Measurements from ENCODE around the gene GMEB1.

The GMEB1 gene

DNA sequence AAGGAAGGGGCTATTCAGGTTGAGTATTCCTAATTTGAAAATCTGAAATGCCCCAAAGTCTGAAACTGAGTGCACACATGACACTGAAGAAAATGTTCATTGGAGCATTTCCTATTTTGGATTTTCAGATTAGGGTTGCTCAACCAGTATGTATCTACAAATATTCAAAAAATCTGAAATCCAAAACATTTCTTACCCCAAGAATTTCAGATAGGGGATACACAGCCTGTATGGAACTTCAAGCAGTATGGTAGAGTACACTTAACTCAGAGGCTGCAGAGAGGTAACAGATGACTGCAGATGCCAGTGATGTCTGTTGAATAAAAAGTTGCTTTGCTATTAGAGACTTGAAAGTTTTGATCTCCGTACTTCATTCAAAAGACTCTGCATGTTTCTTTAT lies 87.1 kb downstream of the GMEB1 start:
- no peak for DNase-seq

- no peak for DNase-seq
These were observed 88.3 kb downstream of the GMEB1 start for GRCh38 chr1:28756846-28757245.

- no peak for DNase-seq
These were observed 89.8 kb downstream of the GMEB1 start for GRCh38 chr1:28758420-28758819.

DNA sequence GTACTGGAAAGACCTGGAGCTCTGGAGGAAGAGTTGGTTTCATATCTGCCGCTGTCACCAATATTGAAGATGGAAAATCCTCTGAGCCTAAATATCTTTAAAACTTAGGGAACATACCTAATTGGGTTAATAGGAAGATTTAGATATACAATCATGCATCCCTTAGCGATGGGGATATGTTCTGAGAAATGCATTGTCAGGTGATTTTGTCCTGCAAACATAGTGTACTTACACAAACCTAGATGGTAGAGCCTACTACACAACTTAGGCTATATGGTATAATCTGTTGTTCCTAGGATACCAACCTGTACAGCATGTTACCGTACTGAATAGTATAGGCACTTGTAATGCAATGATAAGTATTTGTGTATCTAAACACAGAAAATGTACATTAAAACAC lies 90.7 kb downstream of the GMEB1 start:
- no peak for DNase-seq

DNA sequence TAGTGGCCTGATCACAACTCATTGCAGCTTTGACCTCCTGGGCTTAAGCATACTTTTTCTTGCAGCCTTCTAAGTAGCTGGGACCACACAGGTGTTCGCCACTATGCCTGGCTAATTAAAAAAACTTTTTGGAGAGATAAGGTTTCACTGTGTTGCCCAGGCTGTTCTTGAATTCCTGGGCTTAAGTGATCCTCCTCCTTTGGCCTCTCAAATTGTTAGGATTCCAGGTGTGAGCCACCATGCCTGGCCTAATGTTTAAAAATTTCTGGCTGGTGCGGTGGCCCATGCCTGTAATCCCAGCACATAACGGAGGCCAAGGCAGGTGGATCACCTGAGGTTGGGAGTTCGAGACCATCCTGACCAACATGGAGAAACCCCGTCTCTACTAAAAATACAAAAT lies 92.6 kb downstream of the GMEB1 start:
- no peak for DNase-seq

DNA sequence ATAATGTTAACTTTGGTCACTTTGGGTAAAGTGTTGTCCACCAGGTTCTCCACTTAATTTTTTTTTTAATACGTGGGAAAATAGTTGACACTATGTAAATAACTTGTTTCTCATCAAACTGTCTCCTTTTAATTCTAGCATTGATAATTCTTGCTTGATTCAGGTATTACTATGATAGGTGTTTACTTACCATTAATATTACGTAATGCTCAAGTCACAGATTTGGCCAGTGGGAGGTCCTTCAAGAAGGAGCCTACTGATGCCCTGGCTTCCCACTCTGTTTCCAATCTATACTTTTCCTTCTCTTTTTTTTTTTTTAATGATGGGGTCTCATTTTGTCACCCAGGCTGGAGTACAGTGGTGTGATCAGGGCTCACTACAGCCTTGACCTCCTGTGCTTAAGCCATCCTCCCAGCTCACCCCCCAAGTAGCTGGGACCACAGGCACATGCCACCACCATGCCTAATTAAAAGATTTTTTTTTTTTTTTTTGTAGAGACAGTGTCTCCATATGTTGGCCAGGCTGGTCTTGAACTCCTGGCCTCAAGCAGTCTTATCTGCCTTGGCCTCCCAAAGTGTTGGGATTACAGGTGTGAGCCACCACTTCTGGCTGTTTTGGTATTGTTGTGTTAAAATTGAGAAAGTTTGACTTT lies 98.1 kb downstream of the GMEB1 start:
- no peak for DNase-seq
